AG20443 (cell line): ENCODE results near the gene NETO2.
"Not testable (repeated sequence)": the region's sequence is repeated elsewhere in the genome, so short reads cannot be mapped to it uniquely, and the experiment has no call there.

Source experiments
- DNase-seq: peaks from one replicate; pipeline ENCODE4 v3.0.0; 2012; ENCODE audit warnings: low spot score, mixed read lengths

Gene NETO2, protein sequence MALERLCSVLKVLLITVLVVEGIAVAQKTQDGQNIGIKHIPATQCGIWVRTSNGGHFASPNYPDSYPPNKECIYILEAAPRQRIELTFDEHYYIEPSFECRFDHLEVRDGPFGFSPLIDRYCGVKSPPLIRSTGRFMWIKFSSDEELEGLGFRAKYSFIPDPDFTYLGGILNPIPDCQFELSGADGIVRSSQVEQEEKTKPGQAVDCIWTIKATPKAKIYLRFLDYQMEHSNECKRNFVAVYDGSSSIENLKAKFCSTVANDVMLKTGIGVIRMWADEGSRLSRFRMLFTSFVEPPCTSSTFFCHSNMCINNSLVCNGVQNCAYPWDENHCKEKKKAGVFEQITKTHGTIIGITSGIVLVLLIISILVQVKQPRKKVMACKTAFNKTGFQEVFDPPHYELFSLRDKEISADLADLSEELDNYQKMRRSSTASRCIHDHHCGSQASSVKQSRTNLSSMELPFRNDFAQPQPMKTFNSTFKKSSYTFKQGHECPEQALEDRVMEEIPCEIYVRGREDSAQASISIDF

DNA sequence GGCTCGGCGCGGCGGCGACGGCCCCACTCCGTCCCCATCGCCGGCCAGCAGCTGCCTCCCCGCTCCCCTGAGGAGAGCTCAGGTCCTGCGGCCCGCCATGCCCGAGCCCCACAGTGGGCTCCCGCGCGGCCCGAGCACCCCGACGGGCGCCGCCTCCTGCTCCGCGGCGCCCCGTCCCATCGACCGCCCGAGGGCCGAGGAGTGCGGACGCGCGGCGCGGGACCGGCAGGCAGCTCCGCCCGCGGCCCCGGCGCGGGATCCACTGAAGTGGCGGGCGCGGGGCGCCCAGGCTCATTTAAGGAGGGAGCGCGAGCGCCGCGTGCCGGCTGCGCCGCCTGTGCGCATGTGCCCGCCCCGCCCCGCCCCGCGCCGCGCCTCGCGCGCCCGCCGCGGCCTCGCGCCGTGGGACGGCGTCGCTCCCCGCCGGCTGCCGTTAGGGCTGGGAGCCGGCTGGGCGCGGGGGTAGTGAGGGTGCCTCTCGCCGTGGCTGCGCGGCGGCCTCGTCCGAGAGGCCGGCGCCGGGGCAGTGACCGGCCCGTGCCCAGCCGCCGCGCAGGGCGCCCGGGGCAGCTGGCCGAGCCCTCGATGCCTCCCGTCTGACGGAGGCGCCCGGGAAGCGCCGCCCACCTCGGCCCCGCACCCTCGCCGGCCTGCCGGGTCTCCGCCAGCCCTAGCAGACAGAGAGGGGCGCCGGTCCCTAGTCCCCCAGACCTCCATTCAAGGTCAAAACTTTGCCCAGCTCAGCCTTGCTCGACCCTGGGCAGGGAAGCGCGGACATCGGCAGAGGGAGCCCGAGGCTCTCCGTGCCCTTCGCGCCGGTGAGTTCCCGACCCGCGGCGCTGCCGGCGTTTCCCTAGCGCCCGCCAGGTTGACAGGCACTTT lies at the start of gene NETO2:
TSS of gene NETO2 (minus strand) at position 269 of the 882 bp plus-strand sequence. CDS start 333 bp downstream, outside the sequence.
- peak; percentile 82 for DNase-seq

DNA sequence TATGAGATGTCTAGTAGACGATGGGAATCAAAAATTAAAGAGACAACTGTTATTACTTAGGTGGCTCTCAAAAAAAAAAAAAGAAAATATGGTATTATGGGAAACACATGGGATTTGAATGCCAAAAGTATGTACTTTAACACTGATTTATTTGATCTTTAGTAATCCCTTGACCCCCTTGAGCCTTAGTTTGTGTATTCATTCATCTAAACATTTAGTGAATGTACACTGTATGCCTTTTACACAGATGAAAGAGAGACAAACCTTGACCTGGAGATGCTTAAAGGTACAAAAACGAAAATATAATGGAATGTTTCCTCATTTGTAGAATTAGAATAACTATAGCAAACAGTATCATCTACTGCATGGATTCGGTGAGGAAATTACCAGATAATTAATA lies 38.6 kb upstream of the NETO2 start:
- no peak for DNase-seq

DNA sequence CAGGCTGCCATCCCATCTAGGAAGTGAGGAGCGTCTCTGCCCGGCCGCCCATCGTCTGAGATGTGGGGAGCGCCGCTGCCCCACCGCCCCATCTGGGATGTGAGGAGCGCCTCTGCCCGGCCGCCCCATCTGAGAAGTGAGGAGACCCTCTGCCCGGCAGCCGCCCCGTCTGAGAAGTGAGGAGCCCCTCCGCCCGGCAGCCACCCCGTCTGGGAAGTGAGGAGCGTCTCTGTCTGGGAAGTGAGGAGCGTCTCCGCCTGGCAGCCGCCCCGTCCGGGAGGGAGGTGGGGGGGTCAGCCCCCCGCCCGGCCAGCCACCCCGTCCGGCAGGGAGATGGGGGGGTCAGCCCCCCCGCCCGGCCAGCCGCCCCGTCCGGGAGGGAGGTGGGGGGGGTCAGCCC lies 37.3 kb upstream of the NETO2 start:
- DNase-seq, result not testable (repeated sequence)

DNA sequence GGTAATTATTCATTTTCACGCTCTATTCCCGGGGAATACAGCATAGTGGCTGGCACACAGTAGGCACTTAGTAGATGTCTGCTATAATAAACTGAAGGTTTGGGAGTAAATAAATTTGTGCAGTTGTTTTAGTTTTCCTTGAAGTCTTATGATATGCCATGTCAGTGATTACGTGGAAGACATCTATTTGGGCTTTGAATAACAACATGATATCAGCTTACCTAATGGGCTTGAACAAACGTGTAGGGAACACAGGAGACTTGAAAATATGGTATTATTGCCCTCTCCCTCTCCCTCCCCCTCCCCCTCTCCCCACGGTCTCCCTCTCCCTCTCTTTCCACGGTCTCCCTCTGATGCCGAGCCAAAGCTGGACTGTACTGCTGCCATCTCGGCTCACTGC lies 36.3 kb upstream of the NETO2 start:
- no peak for DNase-seq

- DNase-seq, result no peak
Observed at GRCh38 chr16:47175152-47175551, 31.4 kb upstream of the NETO2 start.

DNA sequence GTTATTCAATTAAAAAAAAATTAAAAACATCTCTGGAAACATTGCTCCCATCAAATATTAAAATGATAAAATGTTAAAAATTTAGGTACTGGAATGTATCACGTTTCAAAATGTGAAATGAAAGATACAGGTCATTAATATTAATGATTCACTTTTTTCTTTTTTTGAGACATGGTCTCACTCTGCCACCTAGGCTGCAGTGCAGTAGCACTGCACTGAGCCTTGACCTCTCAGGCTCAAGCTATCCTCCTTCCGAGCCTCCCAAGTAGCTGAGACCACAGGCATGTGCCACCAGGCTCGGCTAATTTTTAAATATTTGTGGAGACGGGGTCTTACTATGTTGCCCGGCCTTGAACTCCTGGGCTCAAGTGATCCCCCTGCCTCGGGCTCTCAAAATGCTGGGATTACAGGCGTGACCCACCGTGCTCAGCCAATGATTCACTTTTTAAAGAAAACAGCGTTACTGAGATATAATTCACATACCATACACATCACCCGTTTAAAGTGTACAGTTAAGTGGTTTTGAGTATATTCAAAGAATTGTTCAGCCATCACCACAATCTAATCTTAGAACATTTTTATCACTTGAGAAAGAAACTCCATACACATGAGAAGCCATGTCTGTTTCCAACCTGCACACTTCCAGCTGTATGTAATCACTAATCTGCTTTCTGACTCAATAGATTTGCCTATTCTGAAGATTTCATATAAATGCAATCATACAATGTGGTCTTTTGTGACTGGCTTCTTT lies 19.1 kb upstream of the NETO2 start:
- no peak for DNase-seq

- no peak for DNase-seq
Observed at GRCh38 chr16:47161464-47161863, 17.7 kb upstream of the NETO2 start.

- DNase-seq, result no peak
Observed at GRCh38 chr16:47160422-47160821, 16.7 kb upstream of the NETO2 start.

DNA sequence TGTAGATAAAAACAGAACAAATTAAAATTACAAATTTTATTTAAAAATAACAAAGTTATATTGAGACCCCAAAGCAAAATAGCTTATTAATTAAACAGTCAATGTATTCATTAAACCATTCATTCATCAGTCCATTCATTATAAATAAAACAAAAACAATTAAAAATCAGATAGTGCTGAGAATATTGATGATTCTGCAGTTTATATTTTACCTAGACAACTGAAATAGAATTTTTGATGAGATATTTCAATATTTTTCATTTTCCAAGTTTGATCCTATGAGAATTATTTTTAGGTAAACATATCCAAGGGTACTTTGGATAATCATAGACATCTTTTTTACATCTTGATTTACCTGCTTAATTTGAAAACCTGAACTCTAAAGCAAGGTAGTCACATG lies 15.2 kb upstream of the NETO2 start:
- no peak for DNase-seq

DNA sequence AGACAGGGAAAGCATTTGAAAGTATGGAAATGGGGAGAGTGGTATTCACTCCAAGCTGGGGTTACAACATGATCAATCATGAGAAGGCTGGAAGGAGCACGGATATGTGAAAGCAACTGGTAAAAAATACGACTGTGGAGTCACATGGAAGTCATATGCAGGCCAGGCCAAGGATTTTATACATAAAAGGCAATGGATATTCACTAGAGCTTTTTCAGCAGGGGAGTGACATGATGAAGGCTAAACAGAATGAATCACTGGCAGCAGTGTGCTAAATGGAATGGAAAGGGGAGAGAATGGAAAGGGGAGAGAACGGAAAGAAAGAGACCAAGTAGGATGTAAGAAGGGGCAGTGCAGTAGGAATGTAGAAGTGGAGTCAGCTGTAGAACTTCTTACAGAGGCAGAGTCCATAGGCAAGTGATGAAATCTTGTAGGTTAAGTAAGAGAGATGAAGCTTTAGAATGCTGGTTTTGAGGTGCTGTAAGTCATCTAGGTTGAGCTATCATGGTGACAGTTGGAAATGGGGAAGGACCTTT lies 13.0 kb upstream of the NETO2 start:
- no peak for DNase-seq

GRCh38 chr16:47152501-47152900 lies 8.8 kb upstream of the NETO2 start:
- DNase-seq, result not testable (repeated sequence)

GRCh38 chr16:47150067-47150466 lies 6.3 kb upstream of the NETO2 start:
- DNase-seq, result no peak

DNA sequence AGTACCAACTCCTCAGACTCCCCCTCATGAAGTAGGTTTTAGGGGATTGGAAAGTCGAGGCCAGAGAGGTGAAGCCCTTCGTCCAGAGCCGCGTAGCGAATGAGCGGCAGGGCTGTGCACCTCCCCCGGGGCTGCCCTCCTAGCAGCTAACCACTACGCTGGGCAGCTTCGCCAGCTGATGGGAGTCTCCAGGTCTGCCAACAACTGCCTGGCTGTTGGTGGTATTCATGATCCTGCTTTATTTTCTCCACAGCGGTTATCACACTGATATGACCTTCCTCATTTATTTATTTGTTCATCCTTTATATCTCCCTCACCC lies 773 bp upstream of the NETO2 start:
- DNase-seq, result no peak

DNA sequence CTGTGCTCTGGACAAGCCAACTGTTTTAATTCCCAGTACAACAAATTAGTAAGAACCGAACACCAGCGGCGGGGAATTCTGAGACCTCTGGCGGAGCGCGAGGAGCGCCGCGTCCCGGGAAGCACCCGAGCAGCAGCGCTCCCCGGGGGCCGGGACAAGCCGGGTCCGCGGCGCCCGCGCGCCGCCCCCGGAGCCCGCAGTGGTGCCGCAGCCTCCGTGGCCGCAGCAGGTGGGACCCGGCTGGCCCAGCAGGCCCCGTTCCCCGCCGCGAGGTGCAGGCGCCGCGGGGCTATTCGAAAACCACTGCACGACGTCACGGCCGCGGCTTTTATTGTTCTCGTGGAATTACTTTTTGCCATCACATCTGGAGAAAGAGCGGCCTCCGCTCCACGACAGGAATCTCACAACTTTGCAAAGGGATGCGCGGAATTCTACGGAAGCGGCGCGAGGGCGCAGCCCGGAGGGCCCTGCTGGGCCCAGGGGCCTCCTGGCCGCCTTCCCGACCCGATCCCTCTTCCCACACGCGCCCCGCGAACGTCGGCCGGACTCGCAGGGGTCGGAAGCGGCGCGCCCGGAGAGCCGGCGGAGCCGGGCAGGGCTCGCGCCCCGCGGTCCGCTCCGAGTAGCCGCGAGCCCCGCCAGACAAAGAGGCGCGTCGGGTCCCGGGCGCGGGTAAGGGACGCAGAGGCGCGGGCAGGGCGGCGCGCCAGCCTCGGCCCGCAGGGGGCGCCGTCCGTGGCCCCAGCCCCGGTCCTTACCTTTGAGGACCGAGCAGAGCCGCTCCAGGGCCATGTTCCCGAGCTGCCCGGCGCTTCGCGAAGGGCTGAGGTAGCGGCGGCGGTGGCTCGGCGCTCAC lies 696 bp downstream of the NETO2 start:
- DNase-seq, result peak; percentile 75

DNA sequence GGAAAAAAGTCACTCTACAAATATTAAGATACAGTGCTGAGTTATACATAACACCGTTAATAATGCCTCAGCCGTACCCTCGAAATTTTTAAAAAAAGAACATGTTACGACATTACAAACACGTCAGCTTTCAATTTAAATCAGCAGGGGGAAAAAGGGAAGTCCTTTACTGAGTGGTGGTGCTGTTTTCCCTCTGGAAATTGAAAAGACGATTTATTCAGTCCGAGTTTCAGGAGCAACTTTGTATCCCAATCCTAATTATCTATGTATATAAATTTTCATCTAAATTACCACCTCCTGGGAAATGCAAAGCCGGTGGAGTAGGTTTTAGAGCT lies 1.3 kb downstream of the NETO2 start:
- no peak for DNase-seq

DNA sequence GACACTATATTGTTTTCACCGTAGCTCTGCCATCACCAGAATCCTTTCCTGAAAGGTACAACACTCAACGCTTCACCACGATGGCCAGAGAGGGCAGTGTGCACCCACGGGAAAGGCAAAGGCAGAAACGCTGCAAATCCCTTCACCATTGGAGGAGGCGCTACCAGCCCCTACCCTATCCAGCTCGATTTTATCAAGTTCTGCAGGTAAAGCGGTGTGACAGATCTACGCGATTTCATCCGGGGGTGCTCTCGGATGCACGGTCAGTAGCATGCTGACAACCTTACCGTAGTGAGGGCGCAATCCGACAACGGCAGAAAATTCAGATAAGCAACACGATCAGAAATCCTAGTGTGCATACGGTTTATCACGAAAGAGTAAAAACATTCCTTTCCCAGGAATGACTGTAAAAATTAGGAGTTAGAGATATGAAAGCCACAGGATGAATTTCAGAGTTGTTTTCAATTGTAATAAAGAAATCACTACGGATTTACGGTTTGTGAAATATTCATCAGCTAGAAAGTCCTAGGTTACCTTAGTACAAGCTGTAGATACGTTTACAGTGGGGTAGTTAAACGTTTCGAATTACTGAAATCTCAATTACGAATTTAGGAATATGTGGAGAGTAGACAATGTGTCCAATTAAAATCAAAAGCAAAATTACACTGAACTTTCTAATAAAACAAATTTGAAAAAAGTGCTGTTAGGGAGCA lies 1.8 kb downstream of the NETO2 start:
- DNase-seq, result peak; percentile 87

DNA sequence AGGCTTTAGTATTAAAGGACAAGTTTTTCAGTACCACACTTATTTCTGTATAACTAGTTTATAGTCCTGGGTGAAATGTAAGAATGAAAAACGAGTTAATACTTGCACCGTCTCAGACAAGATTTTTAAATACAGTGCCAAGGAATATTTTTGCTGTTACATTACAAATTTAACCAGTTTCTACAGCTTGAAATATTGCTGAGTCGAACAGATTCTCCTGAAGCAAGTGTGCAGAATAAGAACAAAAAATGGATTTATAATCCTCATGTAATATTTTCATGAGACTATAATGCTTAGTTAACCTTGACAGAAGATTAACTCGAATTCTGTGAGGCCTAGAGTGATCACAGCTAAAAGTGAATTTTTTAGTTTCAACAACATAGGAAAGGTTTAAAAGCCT lies 3.1 kb downstream of the NETO2 start:
- no peak for DNase-seq

- no peak for DNase-seq
Observed at GRCh38 chr16:47139561-47140185, 4.1 kb downstream of the NETO2 start.

GRCh38 chr16:47137925-47138324 lies 5.8 kb downstream of the NETO2 start:
- not testable (repeated sequence) for DNase-seq
